H1 (cell line): Measurements from ENCODE around the gene KCNH8. TPM values are rescaled to one million over a fixed set of nuclear protein-coding genes. Genes with fewer than 3 reads are reported as not detected.

Experiments
- CTCF ChIA-PET: fragments of 300-600 bp; sonication (Branson Sonifier 250); formaldehyde crosslinking; loops from one replicate; lab custom pipeline; 2021; ENCODE audit not compliant: partially characterized antibody; lab: Charles Lee
- POLR2A ChIA-PET: fragments of 300-600 bp; sonication (Branson Sonifier 250); formaldehyde crosslinking; loops from one replicate; lab custom pipeline; 2021; ENCODE audit warnings: inconsistent platforms; ENCODE audit not compliant: partially characterized antibody; lab: Charles Lee
- DNase-seq, 2 experiments: peaks; one replicate each; pipeline versions ENCODE4 v3.0.0 to v3.0.0-alpha.2; 2010 to 2022; ENCODE audit warnings: low spot score in 2 of 2, low read depth in 1 of 2, mixed read lengths in 1 of 2
- FAIRE-seq: peaks from 2 replicates; lab custom pipeline; 2011; peaks lifted over from hg19 to GRCh38; lab: Jason Lieb, UNC
- H2AFZ ChIP-seq: 2 replicates; pipeline ENCODE4 v1.8.1; 2012; ENCODE audit warnings: low read length, inconsistent platforms
- H2AK5ac ChIP-seq: 2 replicates; pipeline ENCODE4 v1.6.1; 2013; ENCODE audit warnings: low read depth, low read length
- H2BK120ac ChIP-seq: replicated peaks from 2 replicates; pipeline ENCODE3; 2013; ENCODE audit warnings: low read depth, low read length, inconsistent platforms
- H2BK12ac ChIP-seq: 2 replicates; pipeline ENCODE4 v1.6.1; 2013; ENCODE audit warnings: low read depth, low read length
- H2BK15ac ChIP-seq: 2 replicates; pipeline ENCODE4 v1.6.1; 2013; ENCODE audit warnings: low read length
- H2BK20ac ChIP-seq: 2 replicates; pipeline ENCODE4 v1.6.1; 2013; ENCODE audit warnings: low read length
- H2BK5ac ChIP-seq: 2 replicates; pipeline ENCODE4 v1.6.1; 2013; ENCODE audit warnings: low read depth, low read length
- H3K14ac ChIP-seq: 2 replicates; pipeline ENCODE4 v1.6.1; 2013; ENCODE audit warnings: inconsistent platforms; ENCODE audit not compliant: insufficient read length
- H3K18ac ChIP-seq: 2 replicates; pipeline ENCODE4 v1.6.1; 2013; ENCODE audit warnings: low read length; ENCODE audit errors: extremely low read depth
- H3K23ac ChIP-seq: 2 replicates; pipeline ENCODE4 v1.6.1; 2013; ENCODE audit warnings: inconsistent platforms; ENCODE audit not compliant: insufficient read length
- H3K23me2 ChIP-seq: 2 replicates; pipeline ENCODE4 v1.6.1; 2013; ENCODE audit warnings: low read depth, low read length
- H3K27ac ChIP-seq: 2 replicates; pipeline ENCODE4 v1.6.1; 2011; ENCODE audit warnings: low read depth, low read length, inconsistent platforms
- H3K27me3 ChIP-seq, 4 experiments: replicated peaks in 1 of 4; 1 replicate in 1 of 4; 2 replicates in 3 of 4; pipeline versions ENCODE4 v1.6.1 to v1.8.1; 2011 to 2013; ENCODE audit warnings: low read length in 3 of 4, mild to moderate bottlenecking in 3 of 4, inconsistent platforms in 2 of 4, mixed read lengths in 2 of 4, moderate library complexity in 1 of 4; ENCODE audit not compliant: control insufficient read depth in 3 of 4, insufficient read depth in 3 of 4; ENCODE audit errors: extremely low read depth in 1 of 4
- H3K36me3 ChIP-seq, 4 experiments: 2 replicates each; pipeline versions ENCODE4 v1.6.1 to v1.8.1; 2011 to 2013; ENCODE audit warnings: mild to moderate bottlenecking in 4 of 4, low read length in 3 of 4, moderate library complexity in 2 of 4, control low read depth in 1 of 4, inconsistent platforms in 1 of 4; ENCODE audit not compliant: insufficient read depth in 4 of 4, control insufficient read depth in 2 of 4
- H3K4ac ChIP-seq: replicated peaks from 2 replicates; pipeline ENCODE3; 2013; ENCODE audit warnings: low read length, low read depth, mixed read lengths, inconsistent platforms; ENCODE audit not compliant: insufficient read length
- H3K4me1 ChIP-seq, 4 experiments: replicated peaks in 1 of 4; 1 replicate in 1 of 4; 2 replicates in 3 of 4; pipeline versions ENCODE4 v1.6.1 to v1.8.1; 2011 to 2013; ENCODE audit warnings: low read length in 3 of 4, inconsistent platforms in 2 of 4, mixed read lengths in 1 of 4; ENCODE audit not compliant: insufficient read depth in 4 of 4, control insufficient read depth in 3 of 4
- H3K4me2 ChIP-seq, 2 experiments: 2 replicates each; pipeline versions ENCODE4 v1.6.1 to v1.8.1; 2011 to 2013; ENCODE audit warnings: low read depth in 2 of 2, low read length in 2 of 2, control low read depth in 1 of 2, inconsistent platforms in 1 of 2, mild to moderate bottlenecking in 1 of 2; ENCODE audit not compliant: insufficient read depth in 1 of 2
- H3K4me3 ChIP-seq, 4 experiments: fragments of 200-600, 300-600 bp in 1 of 4; sonication (generic), shearing (Covaris generic), sonication (Bioruptor Twin) in 1 of 4; 2 replicates each; pipeline versions ENCODE4 v1.5.1 to v1.8.1; 2011 to 2016; ENCODE audit warnings: low read length in 4 of 4, low read depth in 3 of 4, control low read depth in 2 of 4, inconsistent platforms in 2 of 4, mild to moderate bottlenecking in 2 of 4, mixed read lengths in 1 of 4, moderate library complexity in 1 of 4; ENCODE audit not compliant: insufficient read depth in 2 of 4; ENCODE audit errors: extremely low read depth in 1 of 4
- H3K56ac ChIP-seq: replicated peaks from 2 replicates; pipeline ENCODE3; 2013; ENCODE audit warnings: low read depth, mild to moderate bottlenecking, mixed read lengths, low read length, inconsistent platforms; ENCODE audit not compliant: insufficient read length
- H3K79me1 ChIP-seq: 2 replicates; pipeline ENCODE4 v1.6.1; 2013; ENCODE audit warnings: low read depth, low read length, control low read depth
- H3K79me2 ChIP-seq, 2 experiments: 2 replicates each; pipeline versions ENCODE4 v1.6.1 to v1.8.1; 2012 to 2013; ENCODE audit warnings: low read length in 2 of 2, mild to moderate bottlenecking in 2 of 2, inconsistent platforms in 1 of 2; ENCODE audit not compliant: insufficient read depth in 2 of 2, control insufficient read depth in 1 of 2
- H3K9ac ChIP-seq, 4 experiments: replicated peaks in 1 of 4; 1 replicate in 1 of 4; 2 replicates in 3 of 4; pipeline versions ENCODE4 v1.6.1 to v1.8.1; 2011 to 2013; ENCODE audit warnings: low read depth in 3 of 4, low read length in 3 of 4, control low read depth in 2 of 4, mild to moderate bottlenecking in 2 of 4, moderate library complexity in 2 of 4, inconsistent platforms in 1 of 4; ENCODE audit errors: extremely low read depth in 1 of 4
- H3K9me3 ChIP-seq, 2 experiments: 2 replicates each; pipeline versions ENCODE4 v1.6.1 to v1.8.1; 2012 to 2013; ENCODE audit warnings: mild to moderate bottlenecking in 2 of 2, moderate library complexity in 2 of 2, control low read depth in 1 of 2, inconsistent platforms in 1 of 2, low read depth in 1 of 2, low read length in 1 of 2, mixed read lengths in 1 of 2; ENCODE audit not compliant: insufficient read depth in 2 of 2
- H4K20me1 ChIP-seq, 2 experiments: replicated peaks in 1 of 2; 2 replicates each; pipeline versions ENCODE3 to v1.8.1; 2011 to 2013; ENCODE audit warnings: inconsistent platforms in 2 of 2, low read length in 2 of 2, mild to moderate bottlenecking in 1 of 2; ENCODE audit not compliant: insufficient read depth in 2 of 2, control insufficient read depth in 1 of 2
- H4K5ac ChIP-seq: 2 replicates; pipeline ENCODE4 v1.6.1; 2013; ENCODE audit warnings: low read length, low read depth, mixed read lengths, inconsistent platforms; ENCODE audit not compliant: insufficient read length
- H4K8ac ChIP-seq: 2 replicates; pipeline ENCODE4 v1.8.0; 2013; ENCODE audit warnings: mild to moderate bottlenecking, moderate library complexity, low read length, inconsistent platforms; ENCODE audit not compliant: insufficient read depth; ENCODE audit errors: extremely low read depth
- H4K91ac ChIP-seq: replicated peaks from 2 replicates; pipeline ENCODE3; 2013; ENCODE audit warnings: low read length, mixed read lengths, inconsistent platforms; ENCODE audit not compliant: insufficient read length
- FOSL1 ChIP-seq: IDR thresholded peaks from 2 replicates; pipeline ENCODE4 v1.6.1; 2011; ENCODE audit warnings: mild to moderate bottlenecking, low read depth, low read length, moderate library complexity; ENCODE audit not compliant: insufficient read depth
- JUN ChIP-seq: IDR thresholded peaks from 2 replicates; pipeline ENCODE4 v1.6.1; 2011; ENCODE audit warnings: low read depth, mild to moderate bottlenecking, improper control_type of control experiment, low read length
- POU5F1 ChIP-seq: IDR thresholded peaks from 2 replicates; pipeline ENCODE4 v1.6.1; 2011; ENCODE audit warnings: low read depth, mild to moderate bottlenecking, low read length, moderate library complexity
- RBBP5 ChIP-seq: IDR thresholded peaks from 2 replicates; pipeline ENCODE4 v1.7.1; 2012; ENCODE audit warnings: low read depth, mild to moderate bottlenecking, inconsistent platforms, low read length, moderate library complexity, borderline replicate concordance
- WGBS, 2 experiments: shearing (Covaris generic) in 1 of 2; methylation state at CpG; one replicate each; pipeline versions ENCODE4 v1.1.6 to v1.1.7; 2013 to 2015; ENCODE audit warnings: low lambda C conversion rate in 2 of 2, mixed read lengths in 2 of 2, inconsistent platforms in 1 of 2, low coverage in 1 of 2, missing lambda C conversion rate in 1 of 2; ENCODE audit not compliant: insufficient replicate concordance in 2 of 2, insufficient coverage in 1 of 2, insufficient read length in 1 of 2; ENCODE audit errors: extremely low coverage in 1 of 2, missing lambda C conversion rate in 1 of 2; 5-methylcytosine and 5-hydroxymethylcytosine counted together
- polyA plus RNA-seq, 7 experiments: library from polyadenylated mRNA; depleted of rRNA in 3 of 7; stranded (reverse) in 5 of 7; unstranded in 2 of 7; fragments of >200 nt in 5 of 7; fragments of 200-250 nt in 2 of 7; gene quantifications; 1 replicate in 5 of 7; 2 replicates in 1 of 7; 4 replicates in 1 of 7; pipeline versions ENCODE4 v1.2.1 to v1.2.3, GENCODE V29; 2011 to 2013; ENCODE audit warnings: missing spikeins in 2 of 7, mixed read lengths in 2 of 7
- total RNA-seq: library from RNA; stranded (reverse); fragmentation: NEBNext Ultra II Directional; extraction: Animal tissue kit (Norgen Biotek cat#: 25700); gene quantifications from 2 replicates; pipeline ENCODE4 v1.2.1, GENCODE V29; 2021

KCNH8 gene
- total and polyA plus RNA-seq, 2 of the 8 experiments (the other 6 are each of a cell fraction or from before 2014, with no cell fraction given), result 2.2 to 2.4 TPM

DNA sequence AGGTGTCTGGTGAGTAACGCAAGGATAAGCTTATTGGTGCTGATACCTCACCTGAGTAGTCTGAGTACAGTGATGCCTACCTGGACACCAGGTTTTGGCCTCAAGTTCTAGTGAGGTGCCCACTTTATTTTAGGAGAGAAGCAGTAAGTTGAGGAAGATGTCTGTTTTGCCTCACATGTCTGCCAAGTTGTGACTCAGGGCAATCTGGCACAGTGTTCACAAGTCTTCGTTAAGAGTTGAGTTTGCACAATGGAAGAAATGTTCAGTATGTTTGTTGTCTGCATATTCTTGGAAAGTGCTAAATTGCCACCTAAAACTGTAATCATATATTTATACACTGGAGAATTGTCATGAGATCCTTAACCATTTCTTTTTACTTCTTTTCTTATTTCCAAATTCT, 122.2 kb downstream of the KCNH8 start:
- Histone ChIP-seq H3K79me1 (no peaks in the 10 kb centered on the region), H2AK5ac (peak overlapping the region; percentile 55; the same call in 1 of the 2 replicates), H3K14ac (no peak overlapping the region), H3K56ac (no peak overlapping the region), H3K18ac (no peak overlapping the region), H3K9me3 (no peaks in the 10 kb centered on the region), H3K9ac (no peak overlapping the region), H3K4ac (peak overlapping the region; percentile 48), H2BK20ac (no peak overlapping the region), H4K8ac (no peak overlapping the region), H3K23me2 (no peaks in the 10 kb centered on the region), H3K4me1 (peaks cover 3 to 12% (median 7%) of the 10 kb centered on the region in 4 experiments; a peak in 5 of 7 replicates), H3K36me3 (no peaks in the 10 kb centered on the region), H4K5ac (no peak overlapping the region), H3K23ac (no peak overlapping the region), H2AFZ (no peak overlapping the region), H2BK12ac (no peak overlapping the region; the same call in 1 of the 2 replicates), H2BK15ac (peak overlapping the region; percentile 6; the same call in 1 of the 2 replicates), H4K20me1 (no peaks in the 10 kb centered on the region), H2BK5ac (no peak overlapping the region), H3K4me2 (no peak overlapping the region), H3K4me3 (no peak overlapping the region), H3K27me3 (no peaks in the 10 kb centered on the region), H3K27ac (no peak overlapping the region), H4K91ac (no peak overlapping the region), H3K79me2 (no peaks in the 10 kb centered on the region), H2BK120ac (no peak overlapping the region)
- DNase-seq (no peak), FAIRE-seq (no peak)
- ChIA-PET CTCF (no interaction called here), POLR2A (interaction anchor here (0.5 kb wide), 1 partner anchor 68 kb away, joined by 3 read pairs; no protein-coding TSS in a partner anchor)
- TF ChIP-seq JUN, result no peak
- TF ChIP-seq RBBP5, result no peak
- TF ChIP-seq FOSL1, result no peak
- TF ChIP-seq POU5F1, result no peak
- 79% methylated on average over 2 of the region's 2 CpGs; no CpG with 5 or more reads in 1 of the 2 experiments for WGBS, 2 experiments
